ENCODE measurements around the gene RPS19.

The RPS19 gene

GRCh38 chr19:41908724-41909464 lies 48.8 kb downstream of the RPS19 start:
- no peak overlapping the region for H3K4me2 ChIP-seq (ENCODE audit: low read length)
- H3K27ac ChIP-seq (ENCODE audit: low read depth, low read length, poor library complexity, severe bottlenecking), result no peak overlapping the region
- no peaks in the 10 kb centered on the region for H3K79me2 ChIP-seq (ENCODE audit: insufficient read depth, low read length)
- no peak overlapping the region for H3K4me3 ChIP-seq (ENCODE audit: low read depth, low read length, poor library complexity, severe bottlenecking)
- no peak for TF ChIP-seq EZH2 (IDR thresholded peaks at IDR 0.05; ENCODE audit: borderline replicate concordance, low read length)
- TF ChIP-seq, protein P1, sequence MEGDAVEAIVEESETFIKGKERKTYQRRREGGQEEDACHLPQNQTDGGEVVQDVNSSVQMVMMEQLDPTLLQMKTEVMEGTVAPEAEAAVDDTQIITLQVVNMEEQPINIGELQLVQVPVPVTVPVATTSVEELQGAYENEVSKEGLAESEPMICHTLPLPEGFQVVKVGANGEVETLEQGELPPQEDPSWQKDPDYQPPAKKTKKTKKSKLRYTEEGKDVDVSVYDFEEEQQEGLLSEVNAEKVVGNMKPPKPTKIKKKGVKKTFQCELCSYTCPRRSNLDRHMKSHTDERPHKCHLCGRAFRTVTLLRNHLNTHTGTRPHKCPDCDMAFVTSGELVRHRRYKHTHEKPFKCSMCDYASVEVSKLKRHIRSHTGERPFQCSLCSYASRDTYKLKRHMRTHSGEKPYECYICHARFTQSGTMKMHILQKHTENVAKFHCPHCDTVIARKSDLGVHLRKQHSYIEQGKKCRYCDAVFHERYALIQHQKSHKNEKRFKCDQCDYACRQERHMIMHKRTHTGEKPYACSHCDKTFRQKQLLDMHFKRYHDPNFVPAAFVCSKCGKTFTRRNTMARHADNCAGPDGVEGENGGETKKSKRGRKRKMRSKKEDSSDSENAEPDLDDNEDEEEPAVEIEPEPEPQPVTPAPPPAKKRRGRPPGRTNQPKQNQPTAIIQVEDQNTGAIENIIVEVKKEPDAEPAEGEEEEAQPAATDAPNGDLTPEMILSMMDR (IDR thresholded peaks at IDR 0.05; ENCODE audit: low read length), result no peak
- no peaks in the 10 kb centered on the region for H3K4me1 ChIP-seq (ENCODE audit: insufficient read depth, low read length, severe bottlenecking)
- no peaks in the 10 kb centered on the region for H4K20me1 ChIP-seq (ENCODE audit: insufficient read depth, low read length)
- H3K9me2 ChIP-seq (ENCODE audit: low read depth, low read length), result no peaks in the 10 kb centered on the region
- no peaks in the 10 kb centered on the region for H3K9me3 ChIP-seq (ENCODE audit: low read length)
- H3K27me3 ChIP-seq (ENCODE audit: insufficient read depth, low read length), result peaks cover 13% of the 10 kb centered on the region
- H3K36me3 ChIP-seq (ENCODE audit: insufficient read depth, low read length), result peaks cover 46% of the 10 kb centered on the region
- H3F3A ChIP-seq (ENCODE audit: insufficient read depth, low read length), result no peaks in the 10 kb centered on the region
- H3K9ac ChIP-seq (ENCODE audit: low read length), result no peak overlapping the region
- H2AFZ ChIP-seq (ENCODE audit: low read length), result no peak overlapping the region

- TF ChIP-seq, protein P1 (IDR thresholded peaks at IDR 0.05; ENCODE audit: low read length), result no peak
- TF ChIP-seq EZH2 (IDR thresholded peaks at IDR 0.05; ENCODE audit: borderline replicate concordance, low read length), result no peak
These were observed 49.7 kb downstream of the RPS19 start for GRCh38 chr19:41909706-41910105.

DNA sequence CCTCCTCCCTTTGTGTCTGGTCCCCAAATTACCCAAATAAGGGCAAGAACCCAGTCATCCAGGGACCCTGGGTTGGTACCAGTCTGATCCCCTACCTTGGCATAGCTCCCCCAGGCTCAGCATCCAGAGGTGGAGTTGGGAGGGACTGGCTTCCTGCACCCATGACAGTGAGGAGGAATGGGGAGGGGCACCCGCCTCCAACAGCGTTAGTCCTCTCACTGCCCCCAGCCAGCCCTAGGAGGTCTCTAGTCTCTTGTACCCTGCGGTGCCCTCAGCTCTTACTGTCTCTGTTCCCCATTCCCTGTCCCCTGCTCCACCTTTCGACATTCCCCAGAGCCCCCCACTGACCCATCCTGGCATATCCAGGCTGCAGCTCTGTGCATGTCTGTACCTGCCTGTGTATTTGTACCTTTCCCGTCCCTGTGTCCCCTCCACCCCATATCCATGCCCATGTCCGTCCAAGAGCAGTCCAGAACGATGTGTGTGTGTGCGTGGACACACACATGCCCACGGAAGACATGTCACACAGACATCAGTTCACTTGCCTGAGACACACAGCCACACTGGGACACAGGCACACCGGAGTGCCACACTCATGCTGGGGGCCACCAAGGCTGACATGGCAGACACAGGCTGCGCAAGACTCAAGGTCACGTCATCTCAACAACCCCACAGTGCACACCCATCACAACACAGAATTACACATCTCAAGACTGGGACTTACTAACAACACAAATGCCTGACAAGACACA lies 50.4 kb downstream of the RPS19 start:
- no peak overlapping the region for H3K4me2 ChIP-seq (ENCODE audit: low read length)
- no peak overlapping the region for H3K9ac ChIP-seq (ENCODE audit: low read length)
- no peak overlapping the region for H3K27ac ChIP-seq (ENCODE audit: low read depth, low read length, poor library complexity, severe bottlenecking)
- H3K79me2 ChIP-seq (ENCODE audit: insufficient read depth, low read length), result no peaks in the 10 kb centered on the region
- H3K9me2 ChIP-seq (ENCODE audit: low read depth, low read length), result no peaks in the 10 kb centered on the region
- H3F3A ChIP-seq (ENCODE audit: insufficient read depth, low read length), result no peaks in the 10 kb centered on the region
- H3K36me3 ChIP-seq (ENCODE audit: insufficient read depth, low read length), result peaks cover 31% of the 10 kb centered on the region
- H4K20me1 ChIP-seq (ENCODE audit: insufficient read depth, low read length), result no peaks in the 10 kb centered on the region
- H2AFZ ChIP-seq (ENCODE audit: low read length), result no peak overlapping the region
- H3K4me3 ChIP-seq (ENCODE audit: low read depth, low read length, poor library complexity, severe bottlenecking), result no peak overlapping the region
- TF ChIP-seq, protein P1 (IDR thresholded peaks at IDR 0.05; ENCODE audit: low read length), result no peak
- no peak for TF ChIP-seq EZH2 (IDR thresholded peaks at IDR 0.05; ENCODE audit: borderline replicate concordance, low read length)
- H3K4me1 ChIP-seq (ENCODE audit: insufficient read depth, low read length, severe bottlenecking), result no peaks in the 10 kb centered on the region
- H3K27me3 ChIP-seq (ENCODE audit: insufficient read depth, low read length), result peaks cover 13% of the 10 kb centered on the region
- H3K9me3 ChIP-seq (ENCODE audit: low read length), result no peaks in the 10 kb centered on the region

More at GRCh38 chr19:41909706-41910105, 49.7 kb downstream of the RPS19 start:
- Histone ChIP-seq H3K9ac (ENCODE audit: low read length) (no peak overlapping the region), H3K27ac (ENCODE audit: low read depth, low read length, poor library complexity, severe bottlenecking) (no peak overlapping the region), H4K20me1 (ENCODE audit: insufficient read depth, low read length) (no peaks in the 10 kb centered on the region), H3K4me3 (ENCODE audit: low read depth, low read length, poor library complexity, severe bottlenecking) (no peak overlapping the region), H3K79me2 (ENCODE audit: insufficient read depth, low read length) (no peaks in the 10 kb centered on the region), H2AFZ (ENCODE audit: low read length) (no peak overlapping the region), H3K9me2 (ENCODE audit: low read depth, low read length) (no peaks in the 10 kb centered on the region), H3F3A (ENCODE audit: insufficient read depth, low read length) (no peaks in the 10 kb centered on the region), H3K36me3 (ENCODE audit: insufficient read depth, low read length) (peaks cover 38% of the 10 kb centered on the region), H3K9me3 (ENCODE audit: low read length) (no peaks in the 10 kb centered on the region), H3K27me3 (ENCODE audit: insufficient read depth, low read length) (peaks cover 13% of the 10 kb centered on the region), H3K4me2 (ENCODE audit: low read length) (no peak overlapping the region), H3K4me1 (ENCODE audit: insufficient read depth, low read length, severe bottlenecking) (no peaks in the 10 kb centered on the region)
